T-helper 1 cell (primary cell): ENCODE measurements around the gene SVOP.
"Not testable (repeated sequence)": the region's sequence is repeated elsewhere in the genome, so short reads cannot be mapped to it uniquely, and the experiment has no call there.

ENCODE experiments used
- DNase-seq, 5 donors: peaks; one replicate each; pipeline ENCODE4 v3.0.0-alpha.2; 2012 to 2020

The SVOP gene

DNA sequence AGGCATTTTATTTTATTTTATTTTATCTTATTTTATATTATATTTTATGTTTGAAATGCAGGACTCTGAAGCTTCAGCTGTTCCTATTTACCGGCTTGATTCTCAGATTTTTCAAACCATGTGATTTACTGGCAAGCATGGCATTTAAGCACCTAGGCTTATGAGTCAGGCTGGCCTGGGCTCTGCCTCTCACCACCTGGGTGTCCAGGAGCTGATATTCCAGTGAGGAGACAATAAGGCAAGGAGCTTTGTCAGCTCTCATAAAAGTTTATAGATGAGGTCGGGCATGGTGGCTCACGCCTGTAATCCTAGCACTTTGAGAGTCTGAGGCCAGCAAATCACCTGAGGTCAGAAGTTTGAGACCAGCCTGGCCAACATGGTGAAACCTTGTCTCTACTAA, 138.9 kb downstream of the SVOP start:
- DNase-seq, result no peak

DNA sequence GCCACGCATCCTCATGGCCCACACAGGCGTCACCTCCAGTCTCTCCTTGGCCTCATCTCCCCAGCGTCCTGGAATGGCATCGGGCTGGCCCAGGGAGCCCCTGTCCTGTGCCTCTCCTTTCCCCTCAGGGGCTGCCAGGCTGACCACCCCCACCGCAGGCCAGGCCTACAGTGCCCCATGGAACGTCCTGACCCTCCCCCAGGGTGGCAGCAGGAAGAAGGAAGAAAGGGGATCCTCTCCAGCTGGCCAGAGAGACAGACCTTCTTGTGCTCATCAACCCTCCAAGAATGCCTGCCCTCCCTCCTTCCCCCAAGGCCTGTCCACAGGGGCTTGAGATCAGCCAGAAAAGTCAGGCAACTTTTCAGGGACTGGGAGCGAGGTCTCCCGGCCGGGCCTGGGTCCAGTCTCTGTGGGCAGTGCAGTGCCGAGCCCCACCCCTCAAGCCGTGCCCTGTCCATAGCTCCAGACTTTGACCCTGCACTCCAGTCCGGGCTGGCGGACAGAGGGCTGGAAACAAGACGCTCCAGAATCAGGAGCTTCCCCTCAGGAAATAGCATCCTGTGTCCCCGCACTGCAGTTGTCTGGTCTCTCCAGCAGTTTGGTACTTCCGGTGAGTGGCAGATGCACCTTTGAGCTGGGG, 141.1 kb downstream of the SVOP start, which contains the start of gene DAO:
Gene DAO (plus strand): TSS at position 478 of the 640 bp plus-strand sequence. CDS start 4,915 bp downstream, outside the sequence.
- DNase-seq, result no peak

DNA sequence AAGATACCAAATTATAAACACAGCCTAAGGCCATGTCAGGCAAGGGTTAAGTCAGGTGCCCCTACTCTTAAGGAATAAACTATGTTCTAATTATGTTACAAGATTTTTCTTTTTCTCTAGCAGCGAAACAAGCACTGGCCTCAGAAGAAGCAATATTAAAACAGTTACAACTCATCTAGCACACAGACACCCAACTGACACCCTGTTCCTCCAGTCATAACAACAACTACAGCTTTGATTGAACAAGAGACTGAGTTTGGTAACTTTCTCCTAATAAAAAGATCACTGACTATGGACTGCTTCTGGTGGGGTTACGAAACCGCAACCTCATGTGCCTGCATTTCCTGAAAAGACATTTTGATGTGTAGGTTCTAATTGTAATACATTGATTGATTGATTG, 144.3 kb downstream of the SVOP start:
- no peak for DNase-seq

DNA sequence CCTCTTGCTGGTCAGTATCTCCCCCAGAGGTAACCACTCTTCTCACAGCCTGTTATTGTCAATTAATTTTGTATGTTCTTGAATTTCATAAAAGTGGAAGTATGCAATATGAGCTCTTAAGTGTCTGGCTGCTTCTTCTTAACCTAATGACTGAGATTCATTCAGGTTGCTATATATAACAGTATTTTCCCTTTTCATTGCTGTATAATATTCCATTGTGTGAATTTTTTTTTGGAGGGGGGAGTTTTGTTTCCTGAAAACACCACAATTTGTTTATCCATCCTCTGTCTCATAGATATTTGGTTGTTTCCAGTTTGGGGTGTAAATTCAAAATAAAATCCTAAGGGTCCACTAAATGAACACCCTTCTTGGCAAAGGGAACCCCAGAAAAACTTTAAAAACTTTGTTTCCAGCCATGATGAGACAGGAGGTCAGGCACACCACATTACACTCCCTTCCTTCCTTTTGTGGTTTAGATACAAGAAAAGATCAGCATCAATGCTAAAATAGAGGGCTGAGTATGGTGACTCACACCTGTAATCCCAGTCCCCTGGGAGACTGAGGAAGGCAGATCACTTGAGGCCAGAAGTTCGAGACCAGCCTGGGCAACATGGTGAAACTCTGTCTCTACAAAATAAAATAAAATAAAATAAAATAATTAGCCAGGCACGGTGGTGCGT, 145.0 kb downstream of the SVOP start:
- peak in 1 of 5 donors; percentile 29 for DNase-seq

DNA sequence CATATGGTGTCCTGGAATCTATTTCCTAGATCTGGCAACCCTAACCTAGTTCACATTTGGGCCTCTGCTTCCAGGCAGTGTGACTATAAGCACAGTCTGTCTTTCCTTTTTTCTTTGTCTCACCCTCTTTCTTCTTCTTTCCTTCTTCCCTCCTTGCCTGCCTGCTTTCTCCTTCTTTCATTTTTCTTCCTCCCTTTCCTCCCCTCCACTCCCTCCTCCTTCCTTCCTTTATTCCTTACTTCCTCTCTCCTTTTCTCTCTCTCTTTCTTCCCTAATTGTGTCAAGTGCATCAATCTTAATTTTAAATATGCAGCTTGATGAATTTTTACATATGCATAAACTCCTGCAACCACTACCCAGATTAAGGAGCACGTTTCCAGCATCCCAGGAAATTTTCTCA, 145.6 kb downstream of the SVOP start:
- no peak for DNase-seq

DNA sequence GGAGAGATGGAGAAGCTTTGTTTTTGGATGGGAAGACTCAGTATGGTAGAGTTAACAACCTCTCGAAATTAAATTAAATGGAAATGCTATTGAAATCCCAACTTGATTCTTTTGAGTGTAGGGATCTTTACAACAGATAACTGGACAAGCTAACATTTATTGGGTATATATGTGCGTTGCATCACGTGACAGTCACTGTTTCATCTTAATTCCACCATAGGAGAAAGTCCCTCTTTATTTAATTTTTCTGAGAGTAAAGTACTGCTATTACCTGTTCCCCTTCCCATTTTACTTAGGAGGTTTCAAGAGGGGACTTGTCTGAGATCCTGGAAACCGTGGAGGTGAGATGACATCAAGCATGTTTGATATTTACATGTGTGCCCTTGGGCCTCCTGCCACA, 152.1 kb downstream of the SVOP start:
- DNase-seq, result no peak

DNA sequence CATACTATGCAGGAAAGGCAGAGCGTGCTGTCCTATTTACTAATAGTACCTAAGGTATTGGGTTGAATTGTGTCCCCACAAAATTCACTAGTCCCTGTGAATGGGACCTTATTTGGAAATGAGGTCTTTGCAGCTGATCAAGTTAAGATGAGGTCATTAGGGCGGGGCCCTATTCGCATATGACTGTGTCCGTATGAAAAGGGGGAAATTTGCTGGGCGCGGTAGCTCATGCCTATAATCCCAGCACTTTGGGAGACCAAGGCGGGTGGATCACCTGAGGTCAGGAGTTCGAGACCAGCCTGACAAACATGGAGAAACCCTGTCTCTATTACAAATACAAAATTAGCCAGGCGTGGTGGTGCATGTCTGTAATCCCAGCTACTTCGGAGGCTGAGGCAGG, 154.8 kb downstream of the SVOP start:
- DNase-seq, result not testable (repeated sequence)

DNA sequence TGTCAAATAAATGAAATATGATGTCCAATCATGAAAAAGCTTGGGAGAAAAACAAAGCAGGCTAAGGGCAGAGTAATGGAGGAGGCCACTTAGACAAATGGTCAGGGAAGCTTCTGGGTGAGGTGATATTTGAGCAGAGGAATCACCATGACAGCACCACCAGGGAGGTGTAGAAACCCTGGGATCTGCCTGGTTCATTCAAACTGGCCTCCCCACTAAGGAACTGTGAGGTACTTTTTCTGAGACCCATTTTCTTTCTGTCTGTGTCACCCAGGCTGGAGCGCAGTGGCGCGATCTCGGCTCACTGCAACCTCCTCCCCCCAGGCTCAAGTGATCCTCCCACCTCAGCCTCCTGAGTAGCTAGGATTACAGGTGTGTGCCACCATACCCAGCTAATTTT, 155.7 kb downstream of the SVOP start:
- no peak for DNase-seq

DNA sequence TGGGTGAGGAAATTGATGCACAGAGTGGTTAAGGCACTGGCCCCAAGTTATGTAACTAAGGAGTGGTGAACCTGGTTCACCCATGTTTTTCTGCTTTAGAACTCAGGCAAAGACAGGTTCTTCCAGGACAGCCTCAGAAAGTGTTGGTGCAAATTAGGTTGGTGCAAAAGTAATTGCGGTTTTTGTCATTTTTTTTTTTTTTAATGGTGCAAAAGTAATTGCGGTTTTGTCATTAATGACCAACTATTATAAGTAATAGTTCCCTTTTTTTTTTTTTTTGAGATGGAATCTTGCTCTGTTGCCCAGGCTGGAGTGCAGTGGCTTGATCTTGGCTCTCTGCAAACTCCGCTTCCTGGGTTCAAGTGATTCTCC, 158.3 kb downstream of the SVOP start:
- no peak for DNase-seq

DNA sequence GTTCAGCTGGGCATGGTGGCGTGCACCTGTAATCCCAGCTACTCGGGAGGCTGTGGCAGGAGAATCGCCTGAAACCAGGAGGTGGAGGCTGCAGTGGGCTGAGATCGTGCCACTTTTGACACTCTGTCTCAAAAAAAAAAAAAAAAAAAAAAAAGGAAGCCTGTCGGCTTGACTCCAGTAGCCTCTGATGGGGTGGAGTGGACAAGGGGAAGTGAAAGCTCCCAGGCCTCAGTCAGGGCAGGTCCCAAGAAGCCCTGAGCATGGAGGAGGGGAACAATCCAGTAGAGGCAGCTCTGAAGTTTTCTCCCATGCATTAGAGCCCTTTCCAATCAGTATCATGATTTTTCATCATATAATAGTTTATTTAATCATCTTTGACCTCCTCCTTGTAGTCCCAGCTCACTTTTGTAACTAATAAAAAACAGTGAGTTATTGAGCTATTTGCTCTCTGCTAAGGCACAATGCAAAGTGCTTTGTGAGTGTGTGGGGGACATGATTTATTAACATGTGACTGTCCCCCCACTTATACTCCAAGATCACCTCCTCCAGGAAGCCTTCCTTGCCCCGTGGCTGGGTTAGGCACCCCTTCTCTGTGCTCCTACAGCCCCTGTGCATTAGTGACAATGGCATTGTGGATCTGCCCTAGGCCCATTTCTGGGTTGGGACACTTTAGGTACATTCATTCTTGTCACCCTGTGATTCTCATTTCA, 158.8 kb downstream of the SVOP start:
- peak in 1 of 5 donors; percentile 57 for DNase-seq

DNA sequence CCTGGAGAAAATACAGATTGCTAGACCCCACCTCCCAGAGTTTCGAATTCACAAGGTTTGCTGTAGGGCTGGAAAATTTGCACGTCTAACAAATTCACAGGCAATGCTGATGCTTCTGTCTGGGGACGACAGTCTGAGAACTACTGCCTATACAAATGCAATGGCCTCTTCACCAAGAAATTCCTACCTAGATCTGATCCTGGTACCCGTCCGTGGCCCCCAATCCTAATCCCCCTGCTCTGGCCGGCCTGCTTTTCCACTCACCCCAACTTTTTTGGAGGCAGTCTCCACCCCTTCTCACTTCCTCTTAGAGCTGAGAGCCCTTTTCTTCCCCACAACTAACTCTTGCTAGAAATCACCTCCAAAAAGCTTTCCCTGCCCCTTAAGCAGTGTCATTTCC, 160.4 kb downstream of the SVOP start:
- no peak for DNase-seq

DNA sequence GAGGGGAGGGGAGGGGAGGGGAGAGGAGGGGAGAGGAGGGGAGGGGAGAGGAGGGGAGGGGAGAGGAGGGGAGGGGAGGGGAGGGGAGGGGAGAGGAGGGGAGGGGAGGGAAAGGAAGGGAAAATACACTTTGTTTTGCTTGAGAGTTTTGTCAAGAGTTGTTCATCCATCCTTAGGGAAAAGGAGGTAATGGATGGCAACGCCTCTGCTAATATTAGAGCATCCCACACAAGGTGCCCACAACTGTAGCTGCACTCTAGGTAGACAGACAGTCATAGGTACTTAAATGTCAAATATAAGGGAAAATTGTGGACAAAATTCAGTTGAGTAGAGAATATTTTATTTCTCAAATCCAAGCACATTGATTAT, 161.0 kb downstream of the SVOP start:
- DNase-seq, result no peak

DNA sequence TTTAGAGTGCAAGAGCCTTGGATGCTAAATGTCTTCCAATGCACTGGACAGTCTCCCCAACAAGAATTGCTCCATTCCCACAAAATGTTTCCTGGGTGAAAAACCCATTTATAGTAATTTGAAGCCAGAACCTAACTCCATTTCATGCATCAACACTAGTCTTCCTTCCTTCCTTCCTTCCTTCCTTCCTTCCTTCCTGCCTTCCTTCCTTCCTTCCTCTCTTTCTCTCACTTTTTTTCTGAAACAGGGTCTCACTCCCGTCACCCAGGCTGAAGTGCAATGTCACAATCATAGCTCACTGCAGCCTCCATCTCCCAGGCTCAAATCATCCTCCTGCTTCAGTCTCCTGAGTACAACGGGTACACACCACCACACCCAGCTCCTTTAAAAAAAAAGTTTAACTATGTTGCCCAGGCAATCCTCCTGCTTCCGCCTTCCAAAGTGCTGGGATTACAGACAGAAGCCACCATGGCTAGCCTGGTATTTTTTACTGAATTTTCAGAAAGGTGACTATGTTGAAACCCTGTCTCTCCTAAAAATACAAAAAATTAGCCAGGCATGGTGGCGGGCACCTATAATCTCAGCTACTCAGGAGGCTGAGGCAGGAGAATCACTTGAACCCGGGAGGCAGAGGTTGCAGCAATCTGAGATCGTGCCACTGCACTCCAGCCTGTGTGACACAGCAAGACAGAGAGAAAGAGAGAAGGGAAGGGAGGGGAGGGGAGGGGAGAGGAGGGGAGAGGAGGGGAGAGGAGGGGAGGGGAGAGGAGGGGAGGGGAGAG, 161.5 kb downstream of the SVOP start:
- DNase-seq, result not testable (repeated sequence)

DNA sequence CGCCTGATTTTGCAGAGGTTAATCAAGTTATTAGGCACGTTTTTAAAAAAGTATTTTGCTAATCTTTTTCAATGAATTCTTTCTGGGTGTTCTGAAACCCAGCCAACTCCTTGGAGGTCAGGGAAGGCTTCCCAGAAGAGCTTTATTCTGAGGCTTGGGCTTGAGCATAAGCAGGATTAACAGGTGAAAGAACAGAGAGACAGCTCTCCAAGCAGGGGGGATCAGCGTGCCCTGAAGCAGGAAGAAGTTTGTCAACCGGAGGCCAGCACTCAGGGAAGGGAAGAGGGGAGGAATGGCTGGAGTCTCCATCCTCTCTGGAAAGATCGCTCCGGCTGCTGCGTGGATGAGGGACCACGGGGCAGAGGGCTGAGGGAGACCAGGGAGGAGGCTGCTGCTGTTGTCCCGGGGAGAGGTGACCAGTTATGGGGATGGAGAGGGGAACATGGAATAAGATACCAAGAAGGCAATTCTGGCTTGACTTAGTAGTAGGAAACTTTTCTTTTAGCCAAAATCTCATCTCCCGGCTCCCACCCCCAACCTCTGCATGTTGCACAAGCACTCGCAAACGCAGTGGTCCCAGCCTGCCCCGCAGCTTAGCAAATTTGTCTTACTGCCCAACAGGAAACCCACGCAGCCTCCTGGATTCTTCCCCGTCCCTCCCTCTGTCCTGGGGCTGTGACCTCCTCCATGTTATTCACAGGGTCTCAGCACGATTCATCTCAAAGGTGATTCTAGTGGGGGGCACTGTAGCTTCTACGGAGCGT, 162.4 kb downstream of the SVOP start:
- no peak for DNase-seq
